ENCODE results near the gene GPR15LG. TPM values are rescaled to one million over a fixed set of nuclear protein-coding genes. Genes with fewer than 3 reads are reported as not detected.

GPR15LG gene
- total RNA-seq, 2 experiments from 2014 or later, result not detected

DNA sequence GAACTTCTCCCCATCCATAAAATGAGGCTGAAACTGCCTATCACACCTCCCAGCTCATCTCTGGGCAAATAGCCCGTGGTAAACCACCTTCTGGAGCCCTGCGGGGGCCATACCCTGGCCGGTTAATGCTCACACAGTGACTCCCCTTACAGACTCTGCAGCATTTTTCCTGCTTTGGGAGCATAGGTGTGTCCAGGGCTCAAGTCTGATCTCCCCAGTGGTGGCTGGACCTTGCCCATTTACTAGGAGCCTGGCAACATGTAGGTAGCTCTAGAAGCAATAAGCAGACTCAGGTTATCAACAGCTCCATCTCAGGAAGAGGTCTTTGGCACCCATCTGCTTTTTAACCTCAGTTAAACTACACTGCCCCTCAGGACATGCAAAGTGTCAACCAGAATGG, 15.2 kb downstream of the GPR15LG start:
- ChIA-PET CTCF (ENCODE audit: unreplicated experiment) (no interaction called here), POLR2A (no interaction called here)
- Histone ChIP-seq H3K27ac (ENCODE audit: low read depth, low read length, poor library complexity, severe bottlenecking) (no peak overlapping the region), H3K36me3 (ENCODE audit: insufficient read depth, low read length) (no peaks in the 10 kb centered on the region), H3K79me2 (ENCODE audit: insufficient read depth, low read depth, low read length) (no peaks in the 10 kb centered on the region), H3K4me2 (ENCODE audit: low read length) (no peak overlapping the region), H3K4me1 (ENCODE audit: insufficient read depth, low read length, poor library complexity, severe bottlenecking) (no peaks in the 10 kb centered on the region), H3K9me2 (ENCODE audit: insufficient read depth, low read length) (no peaks in the 10 kb centered on the region), H2AFZ (ENCODE audit: low read length) (no peak overlapping the region), H3K9me3 (ENCODE audit: low read length) (no peaks in the 10 kb centered on the region), H4K20me1 (ENCODE audit: insufficient read depth, low read length) (no peaks in the 10 kb centered on the region), H3K4me3 (ENCODE audit: low read depth, low read length, poor library complexity, severe bottlenecking) (no peak overlapping the region)
- TF ChIP-seq EZH2phosphoT487 (IDR thresholded peaks at IDR 0.05; ENCODE audit: borderline replicate concordance, low read depth, low read length), result no peak
- TF ChIP-seq, protein P1, sequence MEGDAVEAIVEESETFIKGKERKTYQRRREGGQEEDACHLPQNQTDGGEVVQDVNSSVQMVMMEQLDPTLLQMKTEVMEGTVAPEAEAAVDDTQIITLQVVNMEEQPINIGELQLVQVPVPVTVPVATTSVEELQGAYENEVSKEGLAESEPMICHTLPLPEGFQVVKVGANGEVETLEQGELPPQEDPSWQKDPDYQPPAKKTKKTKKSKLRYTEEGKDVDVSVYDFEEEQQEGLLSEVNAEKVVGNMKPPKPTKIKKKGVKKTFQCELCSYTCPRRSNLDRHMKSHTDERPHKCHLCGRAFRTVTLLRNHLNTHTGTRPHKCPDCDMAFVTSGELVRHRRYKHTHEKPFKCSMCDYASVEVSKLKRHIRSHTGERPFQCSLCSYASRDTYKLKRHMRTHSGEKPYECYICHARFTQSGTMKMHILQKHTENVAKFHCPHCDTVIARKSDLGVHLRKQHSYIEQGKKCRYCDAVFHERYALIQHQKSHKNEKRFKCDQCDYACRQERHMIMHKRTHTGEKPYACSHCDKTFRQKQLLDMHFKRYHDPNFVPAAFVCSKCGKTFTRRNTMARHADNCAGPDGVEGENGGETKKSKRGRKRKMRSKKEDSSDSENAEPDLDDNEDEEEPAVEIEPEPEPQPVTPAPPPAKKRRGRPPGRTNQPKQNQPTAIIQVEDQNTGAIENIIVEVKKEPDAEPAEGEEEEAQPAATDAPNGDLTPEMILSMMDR (conservative IDR thresholded peaks at IDR 0.05; ENCODE audit: low read length), result no peak
- intact Hi-C loops (cut with micrococcal nuclease; ENCODE audit: unreplicated experiment), result no loop called here
- no peak for DNase-seq (ENCODE audit: low spot score)
- no TSS peak for BruUV-seq (replicated peaks)

DNA sequence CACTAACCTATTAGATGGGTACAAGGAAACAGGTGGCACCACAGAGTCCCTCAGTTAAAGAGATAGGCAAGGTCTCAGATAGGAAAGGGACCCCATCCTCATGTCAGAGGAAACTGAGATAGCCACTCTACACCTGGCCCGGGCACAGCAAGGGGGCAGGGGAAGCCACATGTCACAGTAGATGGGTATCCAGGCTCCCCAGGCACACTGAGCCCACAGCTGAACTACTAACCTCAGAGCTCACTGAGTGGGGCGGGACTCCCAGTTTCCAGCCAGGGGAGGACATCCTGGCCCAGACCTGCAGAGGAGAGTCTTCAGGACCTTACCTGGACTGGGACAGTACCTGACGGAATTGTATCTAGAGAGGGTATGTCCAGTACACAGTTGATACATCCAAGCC, 17.0 kb downstream of the GPR15LG start:
- H2AFZ ChIP-seq (ENCODE audit: low read length), result no peak overlapping the region
- BruUV-seq (replicated peaks), result no TSS peak
- TF ChIP-seq EZH2phosphoT487 (IDR thresholded peaks at IDR 0.05; ENCODE audit: borderline replicate concordance, low read depth, low read length), result no peak
- TF ChIP-seq, protein P1 (conservative IDR thresholded peaks at IDR 0.05; ENCODE audit: low read length), result no peak
- ChIA-PET POLR2A (no interaction called here), CTCF (ENCODE audit: unreplicated experiment) (no interaction called here)
- no peak overlapping the region for H3K4me2 ChIP-seq (ENCODE audit: low read length)
- intact Hi-C loops (cut with micrococcal nuclease; ENCODE audit: unreplicated experiment), result no loop called here
- H3K4me1 ChIP-seq (ENCODE audit: insufficient read depth, low read length, poor library complexity, severe bottlenecking), result no peaks in the 10 kb centered on the region
- H3K9me3 ChIP-seq (ENCODE audit: low read length), result no peaks in the 10 kb centered on the region
- H3K4me3 ChIP-seq (ENCODE audit: low read depth, low read length, poor library complexity, severe bottlenecking), result no peak overlapping the region
- no peak overlapping the region for H3K27ac ChIP-seq (ENCODE audit: low read depth, low read length, poor library complexity, severe bottlenecking)
- no peaks in the 10 kb centered on the region for H4K20me1 ChIP-seq (ENCODE audit: insufficient read depth, low read length)
- no peak for DNase-seq (ENCODE audit: low spot score)
- no peaks in the 10 kb centered on the region for H3K9me2 ChIP-seq (ENCODE audit: insufficient read depth, low read length)
- no peaks in the 10 kb centered on the region for H3K36me3 ChIP-seq (ENCODE audit: insufficient read depth, low read length)
- no peaks in the 10 kb centered on the region for H3K79me2 ChIP-seq (ENCODE audit: insufficient read depth, low read depth, low read length)

DNA sequence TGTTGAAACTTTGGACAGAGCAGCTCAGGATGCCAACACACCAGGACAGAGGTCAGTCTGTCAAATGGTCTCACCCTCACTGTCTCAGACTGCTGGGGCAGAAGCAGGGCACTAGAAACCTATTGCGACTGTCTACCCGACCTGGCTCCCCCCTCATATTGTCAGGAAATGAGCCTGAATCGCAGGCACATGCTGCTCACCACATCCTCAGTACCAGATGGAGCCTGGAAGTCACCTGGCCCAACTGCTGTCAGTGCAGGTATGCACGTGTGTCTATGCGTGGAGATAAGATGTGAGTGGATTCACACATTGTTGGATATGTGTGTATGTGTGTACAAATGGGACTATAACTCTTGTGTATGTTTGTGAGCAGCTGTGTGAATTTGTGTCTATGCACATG, 17.5 kb downstream of the GPR15LG start:
- Histone ChIP-seq H3K4me2 (ENCODE audit: low read length) (no peak overlapping the region), H4K20me1 (ENCODE audit: insufficient read depth, low read length) (no peaks in the 10 kb centered on the region), H3K9me3 (ENCODE audit: low read length) (no peaks in the 10 kb centered on the region), H3K4me3 (ENCODE audit: low read depth, low read length, poor library complexity, severe bottlenecking) (no peak overlapping the region), H2AFZ (ENCODE audit: low read length) (no peak overlapping the region), H3K36me3 (ENCODE audit: insufficient read depth, low read length) (no peaks in the 10 kb centered on the region), H3K79me2 (ENCODE audit: insufficient read depth, low read depth, low read length) (no peaks in the 10 kb centered on the region), H3K4me1 (ENCODE audit: insufficient read depth, low read length, poor library complexity, severe bottlenecking) (no peaks in the 10 kb centered on the region), H3K27ac (ENCODE audit: low read depth, low read length, poor library complexity, severe bottlenecking) (no peak overlapping the region), H3K9me2 (ENCODE audit: insufficient read depth, low read length) (no peaks in the 10 kb centered on the region)
- CTCF ChIA-PET (ENCODE audit: unreplicated experiment), result no interaction called here
- TF ChIP-seq, protein P1 (conservative IDR thresholded peaks at IDR 0.05; ENCODE audit: low read length), result no peak
- TF ChIP-seq EZH2phosphoT487 (IDR thresholded peaks at IDR 0.05; ENCODE audit: borderline replicate concordance, low read depth, low read length), result no peak
- intact Hi-C loops (cut with micrococcal nuclease; ENCODE audit: unreplicated experiment), result no loop called here
- POLR2A ChIA-PET, result no interaction called here
- DNase-seq (ENCODE audit: low spot score), result no peak
- BruUV-seq (replicated peaks), result no TSS peak
